HG02571 (cell line): ENCODE data around the gene UMOD.

Experiments used
- ATAC-seq: cut with Tn5 transposase; IDR thresholded peaks from one replicate; pipeline ENCODE4 v1.9.1; 2021; ENCODE audit warnings: mild to moderate bottlenecking, moderate library complexity; ENCODE audit not compliant: unreplicated experiment

UMOD gene

DNA sequence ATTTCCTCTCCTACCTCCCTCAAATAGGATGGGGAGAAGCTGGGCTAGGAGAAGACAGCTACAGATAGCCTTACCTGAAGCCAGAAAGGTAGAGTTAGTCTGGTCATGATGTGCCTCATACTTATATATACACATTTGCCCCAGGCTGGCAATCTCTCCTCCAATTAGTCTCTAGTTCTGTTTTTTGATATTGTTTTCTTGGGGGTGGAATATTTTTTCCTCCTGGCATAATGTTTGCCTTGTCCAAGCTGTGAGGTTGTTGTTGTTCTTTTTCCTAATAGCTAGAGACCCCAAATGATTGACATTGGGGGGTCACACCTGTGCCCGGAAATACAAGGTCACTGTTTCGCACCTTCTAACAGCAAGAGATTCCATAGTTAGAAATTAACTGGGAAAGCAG is at the start of gene UMOD:
TSS of gene UMOD (minus strand) at position 101 of the 400 bp plus-strand sequence. CDS start 1,978 bp downstream, outside the sequence.
- no peak for ATAC-seq

DNA sequence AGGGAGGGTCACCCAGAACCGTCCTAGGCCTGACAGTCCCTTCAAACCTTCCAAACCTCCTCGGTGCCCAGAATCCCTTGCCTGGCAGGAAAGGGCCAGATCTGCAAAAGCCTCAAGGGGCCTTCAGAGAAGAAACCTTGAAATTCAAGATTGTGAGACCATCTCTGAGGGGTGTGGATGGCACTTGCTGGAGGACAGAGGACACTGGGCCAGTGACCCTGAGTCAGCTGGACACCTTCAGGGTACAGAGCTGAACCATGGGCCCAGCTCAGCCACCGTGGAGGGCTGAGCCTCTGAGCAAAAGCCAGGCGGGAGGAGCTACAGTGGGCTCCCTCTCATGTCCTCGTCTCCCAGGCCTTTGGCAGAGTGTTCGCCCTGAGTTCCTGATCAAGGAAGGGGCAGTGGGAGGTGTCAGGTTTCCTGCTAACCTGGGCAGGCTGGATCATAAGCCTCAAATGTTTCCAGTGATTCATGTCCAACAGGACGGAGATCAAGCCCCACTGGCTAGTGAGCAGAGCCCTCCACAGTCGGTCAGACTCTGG is 49.0 kb upstream of the UMOD start:
- ATAC-seq = no peak

DNA sequence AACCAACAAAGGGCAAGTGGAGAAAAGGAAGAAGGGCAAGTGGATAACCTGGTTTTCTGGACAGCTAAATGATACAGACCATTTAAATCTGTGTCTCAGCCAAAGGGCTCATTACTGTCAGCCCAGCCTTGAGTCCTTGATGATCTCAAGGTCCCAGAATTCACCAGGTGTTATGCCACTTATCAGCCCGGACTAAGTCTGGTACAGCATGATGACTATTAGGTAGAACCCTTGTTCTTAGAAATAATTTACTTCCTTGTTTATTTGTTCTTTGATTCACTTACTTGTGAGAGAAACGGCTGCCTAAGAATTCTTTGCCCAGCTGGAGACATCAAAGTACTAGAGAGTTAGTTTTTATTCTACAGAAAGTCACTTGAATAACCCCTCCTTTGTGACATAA is 48.6 kb upstream of the UMOD start:
- no peak for ATAC-seq

DNA sequence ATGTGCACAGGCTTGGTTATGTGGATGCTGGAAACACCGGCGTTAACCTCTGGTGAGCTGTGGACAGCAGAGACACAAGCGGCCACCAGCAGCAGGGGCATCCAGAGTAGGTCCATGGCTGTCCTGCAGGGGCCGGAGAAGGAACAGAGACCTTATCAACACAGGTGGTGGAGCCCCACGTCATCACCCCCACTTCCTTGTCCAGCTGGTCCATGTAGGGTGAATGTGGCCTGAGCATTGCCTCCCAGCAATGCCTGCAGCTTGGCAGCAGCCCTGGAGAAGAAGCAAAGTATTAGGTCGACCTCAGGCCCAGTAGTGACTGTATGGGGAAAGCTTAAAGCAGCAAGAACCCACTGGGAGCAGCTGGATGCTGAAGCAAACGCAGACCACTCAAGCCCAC is 46.7 kb upstream of the UMOD start:
- no peak for ATAC-seq

DNA sequence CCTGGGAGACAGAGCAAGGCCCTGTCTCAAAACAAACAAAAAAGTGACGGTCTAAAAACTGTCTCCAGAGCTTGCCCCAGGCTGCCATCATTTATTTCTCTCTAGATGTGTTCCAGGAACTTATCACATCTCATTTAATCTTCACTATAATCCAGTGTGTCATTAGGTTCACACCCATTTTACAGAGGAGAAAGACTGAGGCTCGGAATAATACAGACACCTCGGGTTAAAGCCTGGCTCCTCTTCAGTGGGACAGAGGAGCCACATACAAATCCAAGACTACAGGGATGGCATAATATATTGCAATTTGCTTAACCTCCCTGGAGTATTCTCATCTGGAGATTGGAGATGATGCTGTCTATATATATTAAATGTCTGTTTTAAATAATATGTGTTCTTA is 46.1 kb upstream of the UMOD start:
- ATAC-seq = no peak

DNA sequence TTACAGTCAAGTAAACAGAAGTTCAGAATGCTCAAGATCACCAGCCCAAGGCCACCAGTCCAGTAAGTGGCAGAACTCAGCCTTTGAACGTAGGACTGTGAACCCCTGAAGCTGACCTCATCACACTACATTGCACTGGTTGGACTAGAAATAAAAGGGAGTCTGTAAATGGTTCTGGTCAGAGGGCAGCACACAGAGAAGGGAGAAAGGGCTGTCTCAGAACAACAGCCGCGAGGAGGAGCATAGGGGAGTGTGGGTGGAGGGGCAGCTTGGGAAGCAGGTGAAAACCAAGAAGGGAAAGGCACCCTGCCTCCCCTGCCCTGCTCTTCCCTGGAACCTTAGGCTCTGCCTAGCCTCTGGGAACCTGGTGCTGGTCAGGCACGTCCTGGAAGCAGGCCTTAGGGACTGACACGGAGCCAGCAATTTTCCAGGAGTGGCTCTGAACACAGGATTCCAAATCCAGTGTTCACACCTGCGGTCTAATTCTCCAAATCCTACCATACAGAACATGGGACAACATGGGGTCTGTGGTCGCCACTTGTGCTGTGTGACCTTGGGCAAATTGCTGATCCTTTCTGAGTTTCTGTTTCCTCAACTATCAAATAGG is 45.1 kb upstream of the UMOD start:
- ATAC-seq = no peak

DNA sequence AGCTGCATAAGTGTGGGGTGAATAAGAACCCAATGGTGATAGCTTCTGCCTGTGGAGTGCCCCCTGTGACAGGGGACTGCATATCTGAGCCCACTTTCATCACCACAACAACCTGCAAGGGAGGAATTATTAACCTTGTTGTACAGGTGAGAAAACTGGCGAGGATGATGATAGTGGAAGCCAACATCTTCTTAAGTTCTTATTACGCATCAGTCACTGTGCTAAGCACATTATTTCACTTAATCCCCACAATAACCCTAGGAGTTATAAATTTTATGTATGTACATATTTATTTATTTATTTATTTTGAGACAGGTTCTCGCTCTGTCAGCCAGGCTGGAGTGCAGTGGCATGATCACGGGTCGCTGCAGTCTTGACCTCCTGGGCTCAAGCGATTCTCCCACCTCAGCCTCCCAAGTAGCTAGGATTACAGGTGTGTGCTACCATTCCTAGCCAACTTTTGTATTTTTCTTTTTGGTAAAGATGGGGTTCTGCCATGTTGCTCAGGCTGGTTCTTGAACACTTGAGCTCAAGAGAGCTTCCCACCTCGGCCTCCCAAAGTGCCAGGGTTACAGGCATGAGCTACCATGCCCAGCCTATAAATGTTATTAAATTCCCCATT is 44.4 kb upstream of the UMOD start:
- ATAC-seq = no peak

DNA sequence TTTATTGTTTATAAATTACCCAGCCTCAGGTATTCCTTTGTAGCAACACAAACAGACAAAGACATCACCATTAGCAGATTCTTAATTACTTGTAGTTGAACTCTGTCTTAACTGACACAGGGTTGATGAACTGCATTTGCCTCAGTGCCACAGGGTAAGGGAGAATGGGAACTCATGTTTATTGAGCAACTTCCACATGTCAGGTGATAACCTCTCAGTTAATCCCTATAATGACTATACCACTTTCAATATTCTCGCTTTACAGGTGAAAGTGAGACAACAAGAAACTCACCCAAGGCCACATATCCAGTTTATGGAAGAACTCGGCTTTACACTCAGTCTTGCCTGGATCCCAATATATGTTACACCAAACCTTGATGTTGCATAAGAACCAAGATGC is 43.4 kb upstream of the UMOD start:
- no peak for ATAC-seq

DNA sequence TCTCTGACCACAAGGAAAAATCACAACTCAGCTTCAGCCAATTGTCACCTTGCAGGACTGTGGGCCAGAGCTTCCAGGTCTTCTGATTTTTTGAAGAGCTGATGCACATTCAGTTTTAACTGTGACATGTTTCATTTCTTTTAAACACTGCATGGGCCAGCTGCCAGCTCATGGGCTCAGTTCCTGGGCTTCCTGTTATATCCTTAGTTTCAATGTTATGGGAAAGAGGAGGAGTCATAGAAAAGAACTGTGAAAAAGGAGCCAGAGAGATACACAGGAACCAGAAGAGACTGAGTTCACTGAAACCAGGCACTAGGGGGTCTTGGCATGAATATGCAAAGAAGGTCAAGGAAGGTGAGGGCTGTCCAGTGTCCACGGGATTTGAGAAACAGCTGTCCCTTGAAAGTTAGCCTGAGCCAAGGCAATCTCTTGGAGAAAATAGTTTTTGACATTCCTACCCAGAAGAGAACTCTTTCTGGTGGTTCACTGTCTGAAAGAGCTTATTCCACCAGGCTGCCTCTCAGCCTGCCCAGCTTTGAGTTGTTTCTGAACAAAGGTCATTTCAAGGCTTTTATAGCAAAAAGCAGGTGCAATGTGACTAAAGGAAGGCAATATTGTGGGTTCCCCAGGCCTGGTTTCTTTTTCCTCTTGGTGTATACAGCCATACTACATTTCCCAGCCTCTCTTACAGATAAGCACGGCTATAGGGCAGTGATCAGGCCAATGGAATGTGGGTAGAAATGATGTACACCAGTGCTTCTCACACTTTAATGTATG is 41.5 kb upstream of the UMOD start:
- no peak for ATAC-seq

DNA sequence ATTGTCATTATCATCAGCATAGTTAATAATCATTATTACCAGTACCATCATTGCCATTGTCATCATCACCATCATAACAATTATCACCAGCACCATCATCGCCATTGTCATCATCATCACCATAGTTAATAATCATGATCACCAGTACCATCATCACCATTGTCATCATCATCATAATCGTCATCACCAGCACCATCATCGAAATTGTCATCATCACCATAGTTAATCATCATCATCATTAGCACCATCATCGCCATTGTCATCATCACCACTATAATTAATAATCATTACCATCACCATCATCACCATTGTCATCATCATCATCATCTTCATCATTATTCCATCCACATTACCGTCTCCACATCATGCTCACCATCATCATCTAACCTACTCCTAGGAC is 38.5 kb upstream of the UMOD start:
- no peak for ATAC-seq

DNA sequence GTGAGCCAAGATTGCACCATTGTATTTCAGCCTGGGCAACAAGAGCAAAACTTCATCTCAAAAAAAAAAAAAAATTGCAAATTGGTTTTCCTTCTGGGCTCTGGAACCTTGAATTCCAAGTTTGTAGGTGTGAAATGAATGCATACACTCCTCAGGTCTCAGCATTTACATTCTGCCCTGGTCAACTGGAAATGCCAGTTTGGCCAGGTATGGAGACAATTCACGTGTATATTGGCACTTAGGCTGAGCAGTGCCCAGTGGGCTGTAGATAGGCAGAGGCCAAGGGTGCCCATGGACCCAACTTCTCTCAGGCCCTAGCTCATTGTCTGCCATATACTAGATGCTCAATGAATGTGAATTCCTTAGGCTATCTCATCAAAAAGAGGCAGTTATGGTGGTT is 36.3 kb upstream of the UMOD start:
- no peak for ATAC-seq

DNA sequence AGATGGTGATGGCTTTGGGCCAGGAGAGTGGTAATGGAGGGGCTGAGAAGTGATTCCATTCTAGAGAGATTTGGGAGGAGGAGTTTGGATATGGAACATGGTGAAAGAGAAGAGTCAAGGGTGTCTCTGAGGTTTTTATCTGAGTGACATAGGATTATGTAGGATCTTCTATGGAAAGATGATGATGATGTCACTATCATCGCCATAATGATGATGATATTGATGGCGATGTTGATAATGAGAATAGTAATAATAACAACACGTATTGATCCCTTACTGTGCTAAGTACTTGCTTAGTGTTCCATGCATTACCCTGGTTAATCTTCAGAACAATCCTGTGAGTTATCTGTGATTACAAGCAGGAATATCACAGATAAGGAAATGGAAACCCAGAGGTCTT is 35.5 kb upstream of the UMOD start:
- no peak for ATAC-seq

DNA sequence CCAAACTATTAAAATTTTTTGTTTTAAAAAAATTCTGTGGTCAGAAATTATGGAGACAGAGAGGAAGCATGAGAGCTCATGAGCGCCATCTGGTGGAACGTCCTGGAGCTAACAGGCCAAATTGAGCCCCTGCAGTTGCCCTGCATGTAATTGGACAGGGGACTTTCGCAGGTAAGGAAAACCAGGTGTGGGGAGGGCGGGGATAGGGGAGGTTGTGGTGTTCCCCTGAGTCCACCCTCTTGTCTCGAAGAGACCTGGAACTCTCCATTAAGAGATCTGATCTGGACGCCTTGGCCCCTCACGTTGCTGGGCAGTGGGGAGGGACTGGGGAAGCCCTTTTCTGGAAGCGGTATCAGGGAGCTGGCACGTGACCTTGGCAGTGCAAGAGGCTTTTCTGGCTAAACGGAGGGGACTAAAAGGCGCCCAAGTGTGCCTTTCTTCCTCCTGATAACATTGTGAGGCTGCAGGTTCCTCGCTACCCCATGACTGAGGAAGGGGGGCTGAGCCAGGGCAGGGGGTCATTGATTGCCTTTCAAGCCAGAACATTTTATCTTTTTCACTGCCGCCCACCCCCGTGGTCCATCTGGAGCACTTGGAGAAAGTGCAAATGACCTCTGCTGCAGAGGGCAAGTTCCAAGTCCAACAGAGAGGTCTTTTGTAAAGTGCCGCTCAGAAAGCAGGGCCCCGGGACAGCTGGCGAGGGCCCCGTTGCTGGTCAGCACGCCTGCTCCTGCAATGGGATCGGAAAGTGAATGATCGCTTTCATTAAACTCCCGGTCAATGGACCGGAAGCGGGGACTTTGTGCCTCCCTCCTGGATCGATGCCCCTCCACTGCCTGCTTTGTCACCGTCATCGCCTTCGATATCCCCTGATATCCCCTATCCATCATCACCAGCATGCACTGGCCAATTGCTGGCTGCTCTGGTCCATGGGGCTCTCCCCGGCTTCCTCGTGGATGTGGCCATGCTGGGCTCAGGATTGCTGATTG is 33.6 kb upstream of the UMOD start:
- ATAC-seq = no peak

DNA sequence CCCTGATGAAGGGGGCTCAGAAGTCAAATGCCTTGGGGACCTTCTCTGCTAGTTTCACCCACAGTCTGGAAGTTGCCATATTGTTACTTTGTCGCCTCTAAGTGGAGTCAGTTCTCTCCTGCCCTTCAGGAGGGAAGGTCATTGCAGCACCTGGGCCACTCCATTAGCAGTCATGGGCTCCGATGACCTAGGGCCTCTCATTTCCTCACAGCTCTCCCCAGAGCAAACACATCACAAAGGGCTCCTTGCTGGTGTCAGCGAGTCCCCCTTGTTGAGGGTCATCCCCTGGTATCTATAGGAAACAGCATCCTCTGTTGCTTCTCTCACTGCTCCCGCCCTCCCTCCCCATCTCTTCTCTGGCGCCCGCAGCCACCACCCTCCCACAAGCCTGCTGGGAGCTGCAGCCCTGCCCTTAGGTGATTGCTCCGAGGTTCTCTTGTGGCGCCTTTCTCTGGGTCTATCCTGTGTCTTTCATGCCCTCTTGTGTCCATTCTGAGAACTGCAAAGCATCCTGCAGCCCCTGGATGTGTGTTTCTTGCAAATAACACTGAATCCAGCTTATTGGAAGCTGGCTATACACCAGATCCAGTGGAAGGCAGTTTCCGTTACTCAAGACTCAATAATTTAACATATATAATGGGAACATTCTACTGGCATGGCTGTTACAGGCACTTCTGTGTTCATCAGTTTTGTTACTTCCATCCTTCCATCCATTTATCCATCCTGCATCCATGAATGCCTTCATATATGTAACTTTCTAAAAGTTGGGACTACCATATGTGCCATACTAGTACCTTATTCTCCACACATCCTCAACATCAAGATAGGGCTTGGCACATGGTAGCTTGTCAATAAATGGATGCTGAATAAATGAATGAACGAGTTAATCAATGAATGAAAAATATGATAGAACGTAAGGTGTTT is 30.9 kb upstream of the UMOD start:
- no peak for ATAC-seq

DNA sequence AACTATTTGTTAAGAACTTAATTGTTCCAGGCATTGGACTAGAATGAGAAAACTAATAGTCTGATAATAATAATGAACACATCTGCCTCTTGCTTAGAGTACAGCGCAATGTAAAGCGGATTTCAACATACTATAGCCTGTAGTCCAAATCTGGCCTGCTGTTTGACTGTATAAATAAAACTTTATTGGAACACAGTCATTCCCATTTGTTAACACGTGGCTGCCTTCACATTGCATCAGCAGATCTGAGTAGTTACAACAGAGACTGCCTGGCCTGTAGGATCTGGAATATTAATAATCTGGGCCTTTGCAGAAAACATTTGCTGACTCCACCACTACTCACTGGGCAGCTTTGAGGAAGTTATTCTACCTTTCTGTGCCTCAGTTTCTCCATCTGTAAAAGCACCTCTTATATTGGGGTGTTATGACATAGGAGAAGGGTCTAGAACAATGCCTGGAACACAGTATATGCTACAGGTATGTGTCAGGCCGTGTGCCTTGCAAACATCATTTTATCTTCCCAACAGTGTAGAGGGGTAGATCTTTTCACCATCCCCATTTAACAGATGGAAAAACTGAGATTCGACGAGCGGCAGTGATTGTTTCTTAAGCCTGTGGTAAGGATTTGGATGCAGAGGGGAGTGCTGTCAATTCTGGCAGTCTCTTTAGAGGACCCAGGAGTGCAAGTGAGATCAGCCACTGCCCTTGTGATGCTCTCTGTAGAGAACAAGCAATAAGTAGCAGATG is 29.9 kb upstream of the UMOD start:
- no peak for ATAC-seq

DNA sequence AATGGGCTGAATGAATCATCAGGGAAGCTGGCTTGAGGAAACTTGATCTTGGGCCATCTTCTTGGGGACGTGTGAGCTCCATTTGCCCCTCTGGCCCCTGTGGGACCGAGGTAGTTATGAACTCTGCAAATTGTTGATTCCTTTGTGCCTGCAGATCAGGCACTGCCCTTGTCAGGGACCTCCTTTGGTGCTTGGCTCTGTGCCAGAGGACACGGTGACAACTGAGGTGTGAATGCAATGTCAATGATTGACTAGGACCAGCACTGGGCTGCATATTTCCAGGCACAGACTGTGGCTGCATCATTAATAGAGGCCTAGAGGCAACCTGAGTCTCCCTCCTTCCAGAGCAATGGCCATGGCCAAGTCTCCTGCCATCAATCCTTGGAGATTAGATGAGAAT is 28.3 kb upstream of the UMOD start:
- ATAC-seq = no peak

DNA sequence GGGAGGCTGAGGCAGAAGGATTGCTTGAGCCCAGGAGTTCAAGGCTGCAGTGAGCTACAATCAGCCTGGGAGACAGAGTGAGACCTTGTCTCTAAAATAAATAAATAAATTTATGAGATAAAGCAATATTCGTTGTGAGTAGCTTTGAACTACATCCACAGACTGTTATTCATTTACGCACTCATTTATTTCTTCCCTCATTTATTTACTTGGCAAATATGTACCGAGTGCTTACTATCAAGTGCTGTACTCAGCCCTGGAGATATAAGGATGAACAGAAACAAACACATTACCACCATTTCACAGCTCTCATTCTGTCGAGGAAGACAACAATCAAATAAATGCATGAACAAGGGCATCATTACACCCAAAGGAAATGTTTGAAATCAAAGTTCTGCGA is 24.7 kb upstream of the UMOD start:
- no peak for ATAC-seq

DNA sequence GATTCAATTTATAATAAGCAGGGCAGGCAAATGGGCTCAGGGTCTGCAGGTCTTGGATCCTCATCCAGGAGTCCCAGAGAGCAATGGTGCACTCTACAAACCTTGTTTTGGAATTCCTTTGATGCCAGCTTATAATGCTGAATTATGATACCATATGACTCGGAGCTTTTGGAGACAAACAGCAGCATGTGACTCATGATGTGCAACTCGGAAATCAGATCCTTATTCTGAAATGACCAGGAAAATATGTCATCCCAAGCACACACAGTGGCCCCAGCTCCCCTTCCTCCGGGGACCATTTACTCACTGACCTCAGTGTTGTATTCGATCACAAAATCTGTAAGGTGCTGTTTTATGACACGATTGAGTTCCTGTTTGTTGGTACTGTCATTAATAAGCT is 20.2 kb upstream of the UMOD start:
- ATAC-seq = no peak

DNA sequence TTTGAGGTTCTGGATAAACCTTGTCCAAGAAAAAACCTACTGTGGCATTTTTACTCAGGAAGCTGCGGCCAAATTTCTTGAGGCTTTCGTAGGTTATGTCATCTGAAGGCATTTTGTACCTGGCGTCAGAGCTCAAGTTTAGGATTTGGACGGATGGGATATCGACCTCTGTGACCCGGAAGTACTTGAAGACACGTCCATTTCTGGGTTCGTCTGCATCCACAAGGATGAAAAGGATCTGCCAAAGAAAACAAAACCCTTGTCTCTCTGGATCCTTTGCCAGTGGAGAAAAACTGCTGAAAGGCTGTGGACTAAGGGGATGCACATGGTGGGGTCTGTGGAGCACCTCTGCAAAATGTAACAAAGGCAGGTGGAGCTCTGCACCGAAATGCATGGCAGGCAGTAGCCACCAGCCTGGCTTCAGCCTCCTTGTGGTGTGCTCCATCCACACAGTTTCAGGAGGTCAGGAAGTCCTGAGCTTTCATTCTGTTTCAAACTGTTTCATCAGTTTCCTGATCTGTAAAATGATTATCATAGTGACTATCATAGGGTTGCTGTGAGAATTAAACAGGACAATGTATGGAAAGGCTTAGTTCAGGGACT is 17.0 kb upstream of the UMOD start:
- no peak for ATAC-seq
